Fibroblast of pulmonary artery (primary cell): ENCODE data around the gene MAGI3.
"Not testable (repeated sequence)": the region's sequence is repeated elsewhere in the genome, so short reads cannot be mapped to it uniquely, and the experiment has no call there.

Experiments
- DNase-seq: peaks from one replicate; pipeline ENCODE4 v3.0.0-alpha.2; 2010; ENCODE audit warnings: low read depth
- H3K4me3 ChIP-seq: replicated peaks from 2 replicates; pipeline ENCODE4 v1.5.1; 2011; ENCODE audit warnings: low read depth, mild to moderate bottlenecking, control low read depth, low read length, moderate library complexity
- TF ChIP-seq, protein P1 (sequence below): IDR thresholded peaks from 2 replicates; pipeline ENCODE4 v1.5.1; 2011; ENCODE audit warnings: mild to moderate bottlenecking, control low read depth, low read length, inconsistent platforms; ENCODE audit errors: missing control alignments

Gene MAGI3

DNA sequence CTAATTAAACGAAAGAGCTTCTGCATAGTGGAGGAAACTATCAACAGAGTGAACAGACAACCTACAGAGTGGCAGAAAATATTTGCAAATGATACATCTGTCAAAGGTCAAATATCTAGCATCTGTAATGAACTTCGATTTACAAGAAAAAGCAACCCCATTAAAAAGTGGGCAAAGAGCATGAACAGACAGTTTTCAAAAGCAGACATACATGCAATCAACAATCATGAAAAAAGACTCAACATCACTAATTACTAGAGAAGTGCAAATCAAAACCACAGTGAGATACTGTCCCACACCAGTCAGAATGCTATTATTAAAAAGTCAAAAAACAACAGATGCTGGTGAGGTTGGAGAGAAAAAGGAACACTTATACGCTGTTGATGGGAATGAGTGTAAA is 103.2 kb downstream of the MAGI3 start:
- TF ChIP-seq, protein P1, sequence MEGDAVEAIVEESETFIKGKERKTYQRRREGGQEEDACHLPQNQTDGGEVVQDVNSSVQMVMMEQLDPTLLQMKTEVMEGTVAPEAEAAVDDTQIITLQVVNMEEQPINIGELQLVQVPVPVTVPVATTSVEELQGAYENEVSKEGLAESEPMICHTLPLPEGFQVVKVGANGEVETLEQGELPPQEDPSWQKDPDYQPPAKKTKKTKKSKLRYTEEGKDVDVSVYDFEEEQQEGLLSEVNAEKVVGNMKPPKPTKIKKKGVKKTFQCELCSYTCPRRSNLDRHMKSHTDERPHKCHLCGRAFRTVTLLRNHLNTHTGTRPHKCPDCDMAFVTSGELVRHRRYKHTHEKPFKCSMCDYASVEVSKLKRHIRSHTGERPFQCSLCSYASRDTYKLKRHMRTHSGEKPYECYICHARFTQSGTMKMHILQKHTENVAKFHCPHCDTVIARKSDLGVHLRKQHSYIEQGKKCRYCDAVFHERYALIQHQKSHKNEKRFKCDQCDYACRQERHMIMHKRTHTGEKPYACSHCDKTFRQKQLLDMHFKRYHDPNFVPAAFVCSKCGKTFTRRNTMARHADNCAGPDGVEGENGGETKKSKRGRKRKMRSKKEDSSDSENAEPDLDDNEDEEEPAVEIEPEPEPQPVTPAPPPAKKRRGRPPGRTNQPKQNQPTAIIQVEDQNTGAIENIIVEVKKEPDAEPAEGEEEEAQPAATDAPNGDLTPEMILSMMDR: no peak

DNA sequence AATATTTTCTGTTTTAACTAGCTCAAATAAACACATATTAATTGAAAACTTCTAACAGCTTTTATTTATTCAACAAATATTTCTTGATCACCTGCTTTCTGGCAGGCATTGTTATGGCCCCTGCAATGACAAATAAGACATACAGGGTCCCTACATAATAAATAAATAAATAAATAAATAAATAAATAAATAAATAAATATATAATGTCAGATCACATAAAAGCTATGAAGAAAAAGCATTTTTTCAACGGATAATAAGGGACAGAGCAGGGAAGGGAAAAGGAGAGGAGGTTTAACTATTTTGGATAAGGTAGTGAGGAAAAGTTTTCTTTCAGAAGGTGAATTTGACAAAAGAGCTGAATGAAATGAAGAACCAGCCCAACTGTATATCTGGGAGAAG is 115.0 kb downstream of the MAGI3 start:
- DNase-seq: no peak
- no peak overlapping the region for H3K4me3 ChIP-seq
- TF ChIP-seq, protein P1: no peak

More for the DNA sequence above, 103.2 kb downstream of the MAGI3 start:
- no peak overlapping the region for H3K4me3 ChIP-seq
- no peak for DNase-seq

DNA sequence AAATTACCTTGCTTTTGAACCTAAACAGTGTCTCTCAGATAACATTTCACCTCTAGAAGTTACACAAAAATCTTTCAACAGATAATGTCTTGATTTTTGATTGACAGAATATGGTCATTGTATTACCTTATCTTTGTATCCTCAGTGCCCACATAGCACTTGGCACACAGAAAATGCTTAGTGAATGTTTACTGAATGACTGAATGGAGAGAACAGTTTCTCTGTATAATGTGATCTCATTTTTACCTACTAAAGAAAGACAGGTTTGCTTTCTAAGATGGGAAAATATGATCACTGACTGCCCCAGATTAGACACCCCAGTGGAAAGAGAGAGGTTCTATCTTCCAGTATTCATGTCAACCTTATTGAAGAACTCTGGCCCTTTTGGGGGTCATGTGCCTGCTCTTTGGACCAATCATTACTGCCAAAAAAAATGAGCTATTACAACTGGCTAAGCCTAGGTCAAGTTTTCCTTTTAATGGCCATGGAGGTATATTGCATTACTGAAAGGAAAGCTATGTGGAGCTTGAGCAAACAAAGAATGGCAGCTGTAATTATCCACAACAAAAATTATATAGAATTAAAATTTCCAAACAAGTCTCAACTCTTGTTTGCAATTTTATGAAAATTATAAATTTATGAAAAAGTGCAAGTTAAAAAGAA is 117.4 kb downstream of the MAGI3 start:
- H3K4me3 ChIP-seq: no peak overlapping the region
- DNase-seq: no peak
- TF ChIP-seq, protein P1: no peak

DNA sequence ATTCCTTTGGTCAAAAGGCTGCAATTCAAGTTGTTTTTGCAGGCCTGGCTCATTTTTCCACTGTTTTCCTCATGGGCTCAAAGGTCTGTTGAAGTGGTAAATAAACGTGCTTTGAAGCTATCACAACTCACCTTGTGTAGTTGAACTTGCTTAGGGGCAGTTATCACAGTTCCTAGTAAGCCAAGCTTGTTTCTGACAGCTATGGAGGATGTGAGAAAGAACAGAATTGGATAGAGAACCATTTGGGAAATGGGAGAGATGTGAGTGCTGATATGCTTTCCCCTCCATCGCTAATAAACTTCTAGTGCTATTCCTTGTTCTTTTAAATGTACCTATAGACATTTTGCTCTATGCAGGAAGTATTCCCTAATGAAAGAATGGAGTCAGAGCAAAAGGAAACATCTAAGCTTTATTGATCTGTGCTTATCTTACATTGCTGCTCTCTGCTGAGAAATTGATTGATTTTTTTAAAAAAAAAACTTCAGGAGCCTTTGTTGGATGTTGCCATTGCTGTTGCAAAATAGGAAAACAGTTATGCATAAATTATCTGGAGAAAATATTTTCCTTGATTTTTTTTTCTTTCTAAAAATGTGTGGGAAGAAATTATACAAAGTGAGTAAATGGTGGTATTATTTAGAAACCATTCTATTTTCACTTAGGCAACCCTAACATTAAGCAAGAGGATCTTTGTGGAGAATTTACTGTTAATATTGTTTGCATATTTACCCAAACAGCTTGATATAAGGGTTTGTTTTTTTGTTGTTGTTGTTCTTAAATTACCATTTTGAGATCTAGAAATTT is 118.2 kb downstream of the MAGI3 start:
- H3K4me3 ChIP-seq: no peak overlapping the region
- DNase-seq: no peak
- TF ChIP-seq, protein P1: no peak

DNA sequence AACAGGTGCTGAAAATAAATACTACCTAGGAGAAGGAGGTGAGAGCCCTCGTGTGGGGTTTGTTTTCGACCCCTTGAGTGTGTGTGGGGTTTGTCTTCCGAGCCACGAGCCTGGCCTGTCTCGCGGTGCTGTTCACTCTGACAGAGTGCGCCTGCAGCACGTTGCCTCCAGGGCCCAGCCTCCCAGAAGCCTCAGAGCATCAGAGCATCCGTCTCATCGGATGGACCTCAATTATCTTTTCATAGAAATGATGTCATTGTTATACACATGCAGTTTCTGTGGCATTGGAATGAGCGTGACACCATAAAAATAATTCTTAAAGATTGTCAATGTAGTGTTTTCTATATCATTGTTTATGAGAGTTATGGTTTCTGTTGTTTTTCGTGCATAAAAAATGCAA is 119.5 kb downstream of the MAGI3 start:
- H3K4me3 ChIP-seq, DNase-seq: not testable (repeated sequence)

DNA sequence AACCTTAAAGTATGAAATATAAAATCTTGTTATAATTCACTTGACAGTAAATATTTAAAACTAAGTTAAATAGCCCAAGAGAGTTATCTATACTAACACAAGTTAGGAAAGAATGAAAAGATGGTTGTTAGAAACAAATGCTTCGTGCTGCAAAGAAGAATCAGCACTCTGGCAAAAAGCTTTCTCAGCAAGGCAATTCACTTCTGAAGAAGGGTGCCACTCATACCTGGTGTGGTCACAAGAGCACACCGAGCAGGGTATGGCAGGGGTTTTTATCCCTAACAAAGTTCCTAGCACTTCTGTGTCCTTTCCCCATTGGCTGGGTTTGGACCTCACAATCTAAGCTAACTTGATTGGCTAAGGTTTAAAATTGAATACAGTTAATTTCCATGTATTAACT is 121.0 kb downstream of the MAGI3 start:
- TF ChIP-seq, protein P1: no peak
- H3K4me3 ChIP-seq: no peak overlapping the region
- no peak for DNase-seq

DNA sequence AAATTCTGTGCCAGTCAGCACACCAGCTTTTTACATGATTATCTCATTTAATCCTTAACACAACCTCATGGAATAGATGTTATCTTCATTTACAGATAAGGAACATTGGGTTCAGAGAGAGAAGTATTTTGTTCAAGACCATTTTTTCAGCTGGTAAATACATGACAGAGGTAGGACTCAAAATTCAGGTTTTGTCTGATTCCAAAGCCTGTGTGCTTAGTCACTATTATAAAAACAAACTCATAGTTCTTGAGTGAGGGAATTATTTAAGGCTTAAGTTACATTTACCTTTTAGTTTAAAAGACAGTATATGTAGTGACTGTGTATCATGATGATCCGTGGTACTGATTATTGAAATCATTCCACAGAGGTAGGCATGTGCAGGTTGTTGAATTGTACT is 125.2 kb downstream of the MAGI3 start:
- no peak for DNase-seq
- TF ChIP-seq, protein P1: no peak
- H3K4me3 ChIP-seq: no peak overlapping the region
